ENCODE results near the gene NPDC1.

Gene NPDC1

GRCh38 chr9:137017791-137018497 lies 28.0 kb downstream of the NPDC1 start:
- Histone ChIP-seq H3K27me3 (ENCODE audit: insufficient read depth, low read length) (no peaks in the 10 kb centered on the region), H4K20me1 (ENCODE audit: insufficient read depth, low read length) (no peaks in the 10 kb centered on the region), H3K36me3 (ENCODE audit: insufficient read depth, low read length) (no peaks in the 10 kb centered on the region), H2AFZ (ENCODE audit: low read length) (no peak overlapping the region), H3F3A (ENCODE audit: insufficient read depth, low read length) (no peaks in the 10 kb centered on the region), H3K9me3 (ENCODE audit: low read length) (no peaks in the 10 kb centered on the region), H3K4me3 (ENCODE audit: low read depth, low read length, poor library complexity, severe bottlenecking) (no peak overlapping the region), H3K79me2 (ENCODE audit: insufficient read depth, low read length) (no peaks in the 10 kb centered on the region), H3K9ac (ENCODE audit: low read length) (no peak overlapping the region), H3K27ac (ENCODE audit: low read depth, low read length, poor library complexity, severe bottlenecking) (no peak overlapping the region), H3K9me2 (ENCODE audit: low read depth, low read length) (no peaks in the 10 kb centered on the region), H3K4me2 (ENCODE audit: low read length) (no peak overlapping the region), H3K4me1 (ENCODE audit: insufficient read depth, low read length, severe bottlenecking) (no peaks in the 10 kb centered on the region)
- TF ChIP-seq EZH2 (IDR thresholded peaks at IDR 0.05; ENCODE audit: borderline replicate concordance, low read length) (no peak), CTCF (IDR thresholded peaks at IDR 0.05; ENCODE audit: low read length) (no peak)

GRCh38 chr9:137017071-137017470 lies 28.9 kb downstream of the NPDC1 start:
- no peaks in the 10 kb centered on the region for H3K9me3 ChIP-seq (ENCODE audit: low read length)
- H3K27ac ChIP-seq (ENCODE audit: low read depth, low read length, poor library complexity, severe bottlenecking): no peak overlapping the region
- no peaks in the 10 kb centered on the region for H3K4me1 ChIP-seq (ENCODE audit: insufficient read depth, low read length, severe bottlenecking)
- no peaks in the 10 kb centered on the region for H3K79me2 ChIP-seq (ENCODE audit: insufficient read depth, low read length)
- TF ChIP-seq EZH2 (IDR thresholded peaks at IDR 0.05; ENCODE audit: borderline replicate concordance, low read length) (no peak), CTCF (IDR thresholded peaks at IDR 0.05; ENCODE audit: low read length) (no peak)
- H3F3A ChIP-seq (ENCODE audit: insufficient read depth, low read length): no peaks in the 10 kb centered on the region
- H3K9ac ChIP-seq (ENCODE audit: low read length): no peak overlapping the region
- no peaks in the 10 kb centered on the region for H3K9me2 ChIP-seq (ENCODE audit: low read depth, low read length)
- H3K4me2 ChIP-seq (ENCODE audit: low read length): no peak overlapping the region
- H3K27me3 ChIP-seq (ENCODE audit: insufficient read depth, low read length): peaks cover 3% of the 10 kb centered on the region; the same call in 1 of the 2 replicates
- no peaks in the 10 kb centered on the region for H4K20me1 ChIP-seq (ENCODE audit: insufficient read depth, low read length)
- H3K4me3 ChIP-seq (ENCODE audit: low read depth, low read length, poor library complexity, severe bottlenecking): no peak overlapping the region
- H2AFZ ChIP-seq (ENCODE audit: low read length): no peak overlapping the region
- H3K36me3 ChIP-seq (ENCODE audit: insufficient read depth, low read length): no peaks in the 10 kb centered on the region

GRCh38 chr9:137016436-137016835 lies 29.5 kb downstream of the NPDC1 start:
- H3K79me2 ChIP-seq (ENCODE audit: insufficient read depth, low read length): no peaks in the 10 kb centered on the region
- no peak overlapping the region for H3K9ac ChIP-seq (ENCODE audit: low read length)
- H3K4me2 ChIP-seq (ENCODE audit: low read length): no peak overlapping the region
- no peaks in the 10 kb centered on the region for H3K9me2 ChIP-seq (ENCODE audit: low read depth, low read length)
- H3K36me3 ChIP-seq (ENCODE audit: insufficient read depth, low read length): no peaks in the 10 kb centered on the region
- no peaks in the 10 kb centered on the region for H3F3A ChIP-seq (ENCODE audit: insufficient read depth, low read length)
- peaks cover 3% of the 10 kb centered on the region; the same call in 1 of the 2 replicates for H3K27me3 ChIP-seq (ENCODE audit: insufficient read depth, low read length)
- no peak overlapping the region for H2AFZ ChIP-seq (ENCODE audit: low read length)
- no peaks in the 10 kb centered on the region for H3K9me3 ChIP-seq (ENCODE audit: low read length)
- H3K27ac ChIP-seq (ENCODE audit: low read depth, low read length, poor library complexity, severe bottlenecking): no peak overlapping the region
- H4K20me1 ChIP-seq (ENCODE audit: insufficient read depth, low read length): no peaks in the 10 kb centered on the region
- H3K4me3 ChIP-seq (ENCODE audit: low read depth, low read length, poor library complexity, severe bottlenecking): no peak overlapping the region
- TF ChIP-seq CTCF (IDR thresholded peaks at IDR 0.05; ENCODE audit: low read length): no peak
- no peaks in the 10 kb centered on the region for H3K4me1 ChIP-seq (ENCODE audit: insufficient read depth, low read length, severe bottlenecking)

All from OCI-LY1 (cell line).